ENCODE results near the gene PPM1F.

- TF ChIP-seq EZH2 (IDR thresholded peaks at IDR 0.05) (no peak), POLR2AphosphoS5 (IDR thresholded peaks at IDR 0.05; ENCODE audit: borderline replicate concordance, low read depth, low read length) (no peak)
Measured at GRCh38 chr22:21917959-21918261, 34.7 kb downstream of the PPM1F start.

Data from SK-N-MC (cell line).